B cell (primary cell): ENCODE results near the gene ZNF689.

Source experiments
- CTCF ChIP-seq: fragments of 200-600 bp; IDR thresholded peaks from one replicate; pipeline ENCODE4 v1.8.0; 2022; ENCODE audit warnings: antibody characterized with exemption, mild to moderate bottlenecking
- EZH2 ChIP-seq: IDR thresholded peaks from 2 replicates; pipeline ENCODE4 v1.6.1; 2012; ENCODE audit warnings: borderline replicate concordance, low read depth, mild to moderate bottlenecking, moderate library complexity, low read length; ENCODE audit not compliant: insufficient read depth, poor library complexity, severe bottlenecking

- no peak for TF ChIP-seq CTCF
- no peak for TF ChIP-seq EZH2
Measured at GRCh38 chr16:30585400-30586191, 24.6 kb downstream of the ZNF689 start, which contains the start of gene ZNF785.
